AG10803 (cell line): ENCODE data around the gene CD180.

ENCODE experiments used
- DNase-seq: peaks from one replicate; pipeline ENCODE4 v3.0.0; 2010; ENCODE audit warnings: low read depth
- H3K4me3 ChIP-seq: 2 replicates; pipeline ENCODE4 v1.5.1; 2011; ENCODE audit warnings: mild to moderate bottlenecking, low read length, control low read depth
- TF ChIP-seq, protein P1 (sequence below): conservative IDR thresholded peaks from 2 replicates; pipeline ENCODE4 v1.5.1; 2011; ENCODE audit warnings: mild to moderate bottlenecking, low read length, control low read depth, inconsistent platforms

The CD180 gene

DNA sequence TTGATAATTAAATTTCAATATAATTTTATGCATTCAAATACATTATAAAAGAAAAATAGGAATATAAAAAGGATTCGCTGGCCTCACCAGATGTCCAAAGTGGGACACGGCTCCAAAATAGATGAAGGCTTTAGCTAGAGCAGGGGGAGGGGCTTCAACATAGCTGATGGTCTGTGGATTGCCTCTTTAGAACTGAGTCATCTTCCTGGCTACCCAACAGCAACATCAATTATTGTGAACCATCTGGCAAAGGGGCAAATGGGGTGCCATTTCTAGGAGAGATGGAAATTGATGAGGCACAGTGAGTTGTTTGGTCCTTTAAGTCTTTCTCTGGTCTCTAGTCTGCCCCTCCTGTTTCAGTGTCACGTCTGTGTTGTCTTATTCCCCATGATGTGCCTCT lies 44.2 kb upstream of the CD180 start:
- TF ChIP-seq, protein P1, sequence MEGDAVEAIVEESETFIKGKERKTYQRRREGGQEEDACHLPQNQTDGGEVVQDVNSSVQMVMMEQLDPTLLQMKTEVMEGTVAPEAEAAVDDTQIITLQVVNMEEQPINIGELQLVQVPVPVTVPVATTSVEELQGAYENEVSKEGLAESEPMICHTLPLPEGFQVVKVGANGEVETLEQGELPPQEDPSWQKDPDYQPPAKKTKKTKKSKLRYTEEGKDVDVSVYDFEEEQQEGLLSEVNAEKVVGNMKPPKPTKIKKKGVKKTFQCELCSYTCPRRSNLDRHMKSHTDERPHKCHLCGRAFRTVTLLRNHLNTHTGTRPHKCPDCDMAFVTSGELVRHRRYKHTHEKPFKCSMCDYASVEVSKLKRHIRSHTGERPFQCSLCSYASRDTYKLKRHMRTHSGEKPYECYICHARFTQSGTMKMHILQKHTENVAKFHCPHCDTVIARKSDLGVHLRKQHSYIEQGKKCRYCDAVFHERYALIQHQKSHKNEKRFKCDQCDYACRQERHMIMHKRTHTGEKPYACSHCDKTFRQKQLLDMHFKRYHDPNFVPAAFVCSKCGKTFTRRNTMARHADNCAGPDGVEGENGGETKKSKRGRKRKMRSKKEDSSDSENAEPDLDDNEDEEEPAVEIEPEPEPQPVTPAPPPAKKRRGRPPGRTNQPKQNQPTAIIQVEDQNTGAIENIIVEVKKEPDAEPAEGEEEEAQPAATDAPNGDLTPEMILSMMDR = no peak
- DNase-seq = no peak
- no peak overlapping the region for H3K4me3 ChIP-seq

DNA sequence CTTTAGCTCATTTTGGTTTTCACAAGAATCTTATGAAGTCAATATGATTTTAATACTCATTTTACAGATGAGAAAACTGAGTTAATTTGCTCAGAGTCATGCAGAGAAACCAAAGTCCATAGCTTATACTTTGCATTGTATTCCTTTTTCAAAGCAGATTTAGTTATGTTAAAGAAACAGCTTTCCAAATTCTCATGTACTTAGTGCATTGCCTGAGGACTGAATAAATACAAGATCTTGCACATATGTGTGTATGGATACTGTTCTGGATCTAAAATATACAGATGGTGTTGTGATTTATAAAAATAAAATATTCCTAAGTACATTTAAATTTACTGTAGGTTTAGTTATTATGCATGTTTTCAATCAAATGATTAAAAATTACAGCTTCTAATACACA lies 43.5 kb upstream of the CD180 start:
- no peak overlapping the region for H3K4me3 ChIP-seq
- TF ChIP-seq, protein P1 = no peak
- no peak for DNase-seq

DNA sequence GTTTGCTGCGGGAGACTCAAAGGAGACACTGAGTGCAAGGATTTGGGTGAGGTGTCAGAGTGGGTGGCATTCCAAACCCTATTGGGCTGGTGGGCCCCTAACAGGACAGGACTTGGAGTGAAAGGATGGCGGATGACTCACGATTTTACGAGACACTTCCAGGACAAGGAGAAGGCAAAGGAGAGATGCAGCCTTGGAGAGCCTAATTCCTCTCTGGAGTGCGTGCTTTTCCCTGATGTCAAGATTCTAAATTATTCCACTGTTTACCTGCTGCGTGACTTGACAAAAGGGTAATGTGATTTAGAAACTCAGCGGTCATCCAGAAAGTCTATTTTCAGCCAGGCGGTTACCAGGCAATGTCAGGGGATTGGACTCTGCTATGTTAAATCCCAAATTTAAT lies 41.6 kb upstream of the CD180 start:
- TF ChIP-seq, protein P1 = no peak
- DNase-seq = no peak
- no peak overlapping the region for H3K4me3 ChIP-seq

DNA sequence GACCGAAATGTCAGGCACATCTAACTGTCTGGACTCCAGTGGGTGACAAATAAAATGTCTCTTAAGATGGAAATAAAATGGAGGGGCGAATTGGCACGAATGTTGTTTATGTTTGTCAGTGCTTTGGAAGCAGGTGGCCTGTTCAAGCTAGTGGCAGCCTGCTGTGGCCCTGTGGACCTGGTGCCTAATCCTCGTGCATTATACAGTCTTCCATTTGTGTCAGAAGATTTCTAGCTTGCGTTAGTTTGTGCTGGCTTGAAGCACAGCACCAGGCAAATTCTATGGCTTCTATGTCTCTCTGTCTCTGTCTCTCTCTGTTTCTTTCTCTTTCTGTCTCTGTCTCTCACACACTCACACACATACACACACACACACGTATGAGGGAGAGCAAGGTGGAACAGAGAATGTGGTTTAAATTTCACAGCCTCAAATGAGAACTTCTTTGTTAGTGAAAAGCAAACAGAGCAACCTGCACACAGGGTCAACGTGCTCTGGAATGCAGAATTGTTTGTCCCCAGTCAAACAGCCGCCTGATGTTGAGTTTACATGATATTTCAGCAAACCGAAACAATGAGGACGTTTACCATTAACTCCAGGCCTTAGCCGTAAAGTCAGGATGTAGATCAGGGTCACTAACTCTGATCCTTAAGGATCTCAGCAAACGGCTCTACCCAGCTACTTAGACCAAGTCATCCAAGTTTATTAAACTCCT lies 39.0 kb upstream of the CD180 start:
- H3K4me3 ChIP-seq = no peak overlapping the region
- no peak for DNase-seq
- TF ChIP-seq, protein P1 = no peak

DNA sequence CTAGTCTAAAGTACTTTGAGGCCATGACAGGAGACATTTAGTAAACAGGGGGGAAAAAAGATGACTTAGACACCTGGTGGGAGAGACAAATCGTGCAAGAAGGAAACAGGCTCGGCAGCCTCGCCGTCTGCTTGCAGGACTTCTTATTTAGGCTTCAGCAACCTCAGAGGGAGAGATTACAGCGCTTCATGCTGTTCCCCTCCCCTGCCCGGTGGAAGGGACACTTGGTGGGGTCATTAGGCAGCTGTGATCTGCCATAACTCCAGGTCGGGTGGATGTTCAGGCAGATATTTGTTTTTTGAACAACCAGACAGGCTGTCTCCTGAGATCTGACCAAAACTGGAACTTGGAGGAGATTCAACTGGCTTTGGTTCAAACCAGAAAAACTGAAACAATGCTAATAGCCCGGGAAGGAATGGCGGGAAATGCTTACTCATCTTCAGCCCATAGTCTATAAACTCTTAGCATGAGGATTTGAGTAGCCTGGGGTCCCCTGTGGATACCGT lies 38.1 kb upstream of the CD180 start:
- no peak overlapping the region for H3K4me3 ChIP-seq
- TF ChIP-seq, protein P1 = no peak
- peak; percentile 78 for DNase-seq

DNA sequence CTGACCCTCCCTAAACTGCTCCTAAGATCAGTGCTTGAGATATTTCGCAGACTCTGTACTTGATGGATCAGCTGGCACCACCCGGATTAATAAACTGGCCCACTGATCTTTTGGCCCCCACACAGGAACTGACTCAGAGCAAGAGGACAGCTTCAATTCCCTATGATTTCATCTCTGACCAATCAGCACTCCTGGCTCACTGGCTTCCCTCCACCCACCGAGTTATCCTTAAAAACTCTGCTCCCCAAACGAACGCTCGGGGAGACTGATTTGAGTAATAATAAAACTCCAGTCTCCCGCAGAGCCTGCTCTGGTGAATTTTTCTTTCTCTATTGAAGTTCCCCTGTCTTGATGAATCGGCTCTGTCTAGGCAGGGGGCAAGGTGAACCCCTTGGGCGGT lies 36.5 kb upstream of the CD180 start:
- no peak overlapping the region for H3K4me3 ChIP-seq
- TF ChIP-seq, protein P1 = no peak
- no peak for DNase-seq

DNA sequence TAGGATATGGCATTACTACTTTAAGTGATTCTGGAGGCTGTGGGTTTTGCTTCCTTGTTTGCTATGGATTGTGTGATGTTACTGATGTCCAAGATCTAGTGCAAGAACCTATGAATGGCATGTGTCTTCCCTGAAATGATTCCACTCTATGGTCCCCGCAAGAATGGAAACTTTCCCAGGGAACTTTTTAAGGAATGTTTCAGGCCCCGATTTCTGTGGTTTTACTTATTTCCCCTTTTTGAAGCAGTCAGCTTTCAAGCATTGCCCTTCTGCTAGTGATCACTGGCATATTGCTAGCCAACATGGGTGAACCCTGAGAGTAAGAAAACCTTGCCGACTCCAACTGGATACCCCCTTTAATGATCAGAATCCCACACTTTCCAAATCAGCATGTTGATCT lies 26.6 kb upstream of the CD180 start:
- TF ChIP-seq, protein P1 = no peak
- no peak overlapping the region for H3K4me3 ChIP-seq
- DNase-seq = no peak
